Sigmoid colon (tissue), 4 donors: Measurements from ENCODE around the gene TLR8.

Experiments used
- CTCF ChIP-seq, 4 experiments: fragments of 450-650 bp in 3 of 4; fragments of 200-600 bp in 1 of 4; IDR thresholded peaks; one replicate each; pipeline ENCODE4 v1.5.1; 2016 to 2019; ENCODE audit warnings: antibody characterized with exemption in 4 of 4, mild to moderate bottlenecking in 3 of 4, moderate library complexity in 2 of 4
- POLR2A ChIP-seq, 2 donors: fragments of 450-650 bp; IDR thresholded peaks; one replicate each; pipeline ENCODE4 v1.6.1; 2016; ENCODE audit warnings: antibody characterized with exemption in 2 of 2, mild to moderate bottlenecking in 2 of 2, moderate library complexity in 2 of 2
- POLR2AphosphoS5 ChIP-seq, 4 donors: sonication (generic); formaldehyde crosslinking; IDR thresholded peaks; one replicate each; pipeline ENCODE4 v1.6.1; 2017; ENCODE audit warnings: antibody characterized with exemption in 4 of 4

- no peak for TF ChIP-seq POLR2AphosphoS5 (IDR thresholded peaks at IDR 0.05)
- no peak for TF ChIP-seq POLR2A (IDR thresholded peaks at IDR 0.05)
- TF ChIP-seq CTCF (IDR thresholded peaks at IDR 0.05) = no peak
These were observed 23.7 kb downstream of the TLR8 start for GRCh38 chrX:12930150-12930549.
